Measurements from ENCODE around the gene MTMR3.
"Not testable (repeated sequence)": the region's sequence is repeated elsewhere in the genome, so short reads cannot be mapped to it uniquely, and the experiment has no call there.

MTMR3 gene

GRCh38 chr22:29861672-29862297 lies 21.2 kb upstream of the MTMR3 start:
- Mint-ChIP-seq H3K9me3 (no peaks in the 10 kb centered on the region), H3K36me3 (ENCODE audit: low read depth) (no peaks in the 10 kb centered on the region), H3K27me3 (ENCODE audit: low read depth) (peaks cover 3% of the 10 kb centered on the region), H3K4me1 (no peaks in the 10 kb centered on the region), H3K27ac (no peak overlapping the region), H3K4me3 (no peak overlapping the region)
- no peak for TF ChIP-seq CTCF (IDR thresholded peaks at IDR 0.05; ENCODE audit: unreplicated experiment in 3 of 3)

- H3K4me3 Mint-ChIP-seq; H3K27me3 Mint-ChIP-seq (ENCODE audit: low read depth); H3K36me3 Mint-ChIP-seq (ENCODE audit: low read depth); H3K27ac Mint-ChIP-seq; H3K9me3 Mint-ChIP-seq; H3K4me1 Mint-ChIP-seq: not testable (repeated sequence)
Observed at GRCh38 chr22:29865572-29865971, 17.4 kb upstream of the MTMR3 start.

GRCh38 chr22:29867260-29867659 lies 15.7 kb upstream of the MTMR3 start:
- Mint-ChIP-seq H3K27ac (no peak overlapping the region), H3K4me1 (peaks cover 16% of the 10 kb centered on the region), H3K36me3 (ENCODE audit: low read depth) (no peaks in the 10 kb centered on the region), H3K9me3 (no peaks in the 10 kb centered on the region), H3K27me3 (ENCODE audit: low read depth) (peaks cover 11% of the 10 kb centered on the region), H3K4me3 (no peak overlapping the region)
- TF ChIP-seq CTCF (IDR thresholded peaks at IDR 0.05; ENCODE audit: unreplicated experiment in 3 of 3), result no peak

- peaks cover 15% of the 10 kb centered on the region for H3K27me3 Mint-ChIP-seq (ENCODE audit: low read depth)
Observed at GRCh38 chr22:29867851-29868250, 15.1 kb upstream of the MTMR3 start.

GRCh38 chr22:29870574-29870973 lies 12.4 kb upstream of the MTMR3 start:
- peak overlapping the region in 1 of 3 experiments; percentile 24 for H3K27ac Mint-ChIP-seq
- TF ChIP-seq CTCF (IDR thresholded peaks at IDR 0.05; ENCODE audit: unreplicated experiment in 3 of 3), result no peak
- H3K4me1 Mint-ChIP-seq, result peaks cover 19% of the 10 kb centered on the region
- H3K4me3 Mint-ChIP-seq, result no peak overlapping the region
- H3K9me3 Mint-ChIP-seq, result peaks cover 2% of the 10 kb centered on the region
- peaks cover 19% of the 10 kb centered on the region for H3K27me3 Mint-ChIP-seq (ENCODE audit: low read depth)
- H3K36me3 Mint-ChIP-seq (ENCODE audit: low read depth), result no peaks in the 10 kb centered on the region

More at GRCh38 chr22:29867851-29868250, 15.1 kb upstream of the MTMR3 start:
- TF ChIP-seq CTCF (IDR thresholded peaks at IDR 0.05; ENCODE audit: unreplicated experiment in 3 of 3), result no peak
- Mint-ChIP-seq H3K4me3 (no peak overlapping the region), H3K4me1 (peaks cover 19% of the 10 kb centered on the region), H3K9me3 (no peaks in the 10 kb centered on the region), H3K36me3 (ENCODE audit: low read depth) (no peaks in the 10 kb centered on the region), H3K27ac (no peak overlapping the region)

GRCh38 chr22:29871684-29872083 lies 11.3 kb upstream of the MTMR3 start:
- H3K4me3 Mint-ChIP-seq, result peak overlapping the region; percentile 2 to 31 (median 8)
- H3K27me3 Mint-ChIP-seq (ENCODE audit: low read depth), result peaks cover 16% of the 10 kb centered on the region
- peaks cover 2% of the 10 kb centered on the region for H3K9me3 Mint-ChIP-seq
- no peaks in the 10 kb centered on the region for H3K36me3 Mint-ChIP-seq (ENCODE audit: low read depth)
- no peak for TF ChIP-seq CTCF (IDR thresholded peaks at IDR 0.05; ENCODE audit: unreplicated experiment in 3 of 3)
- H3K27ac Mint-ChIP-seq, result peak overlapping the region; percentile 28 to 81 (median 70)
- peaks cover 19% of the 10 kb centered on the region for H3K4me1 Mint-ChIP-seq
